KOPT-K1 (cell line): ENCODE results near the gene DNAJC8.

Experiments
- H3K27ac ChIP-seq: fragments of 200-600 bp; sonication (generic); 2 replicates; pipeline ENCODE4 v1.5.1; 2016; ENCODE audit warnings: antibody characterized with exemption, mild to moderate bottlenecking, low read depth, low read length; ENCODE audit not compliant: poor library complexity, severe bottlenecking
- H3K36me3 ChIP-seq: fragments of 200-600 bp; sonication (generic); 2 replicates; pipeline ENCODE4 v1.5.1; 2017; ENCODE audit warnings: antibody characterized with exemption, mild to moderate bottlenecking, low read length, moderate library complexity; ENCODE audit not compliant: insufficient read depth
- H3K9me3 ChIP-seq: fragments of 200-600 bp; sonication (generic); 2 replicates; pipeline ENCODE4 v1.5.1; 2017; ENCODE audit warnings: antibody characterized with exemption, low read length, mild to moderate bottlenecking; ENCODE audit not compliant: insufficient read depth, poor library complexity, severe bottlenecking

The DNAJC8 gene

GRCh38 chr1:28259934-28260802, 27.3 kb upstream of the DNAJC8 start:
- Histone ChIP-seq H3K9me3 (no peaks in the 10 kb centered on the region), H3K36me3 (no peaks in the 10 kb centered on the region), H3K27ac (peak overlapping the region; percentile 38)

GRCh38 chr1:28259252-28259933, 26.6 kb upstream of the DNAJC8 start, which contains the start of gene SESN2:
TSS of gene SESN2 (plus strand) at chr1:28259518. CDS start at chr1:28259848, 330 bp downstream.
- Histone ChIP-seq H3K9me3 (no peaks in the 10 kb centered on the region), H3K27ac (peak within 1 kb of the TSS; percentile 38), H3K36me3 (no peaks in the 10 kb centered on the region)

DNA sequence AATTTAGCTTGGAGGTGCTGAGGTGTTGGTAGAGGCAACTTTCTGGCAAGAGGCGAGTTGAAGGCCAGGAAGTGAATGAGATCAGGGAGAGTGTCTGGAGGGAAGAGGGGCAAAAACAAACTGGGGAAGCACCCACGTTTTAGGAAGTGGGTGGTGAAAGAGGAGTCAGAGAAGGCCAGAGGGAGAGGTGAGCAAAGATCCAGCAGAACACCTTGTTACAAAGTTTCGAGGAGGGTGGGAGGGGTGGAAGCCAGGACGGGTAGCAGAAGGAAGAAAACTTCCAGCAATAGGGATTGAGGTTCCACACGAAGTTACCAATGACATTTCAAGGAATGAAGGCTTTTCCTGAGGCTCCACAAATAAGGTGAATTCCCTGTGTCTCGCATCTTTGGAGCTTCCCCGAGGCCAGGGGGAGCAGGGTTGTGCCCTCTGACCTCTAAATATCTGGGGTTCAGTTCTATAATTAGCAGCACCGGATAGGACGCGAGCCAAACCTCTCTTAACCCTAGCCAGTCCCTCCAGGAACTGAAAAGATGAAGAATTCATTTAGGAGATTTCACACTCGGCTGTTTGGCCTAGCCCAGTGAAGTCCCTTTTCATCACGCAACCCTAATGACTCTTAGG, 25.9 kb upstream of the DNAJC8 start:
- Histone ChIP-seq H3K36me3 (no peaks in the 10 kb centered on the region), H3K27ac (no peak overlapping the region), H3K9me3 (no peaks in the 10 kb centered on the region)

DNA sequence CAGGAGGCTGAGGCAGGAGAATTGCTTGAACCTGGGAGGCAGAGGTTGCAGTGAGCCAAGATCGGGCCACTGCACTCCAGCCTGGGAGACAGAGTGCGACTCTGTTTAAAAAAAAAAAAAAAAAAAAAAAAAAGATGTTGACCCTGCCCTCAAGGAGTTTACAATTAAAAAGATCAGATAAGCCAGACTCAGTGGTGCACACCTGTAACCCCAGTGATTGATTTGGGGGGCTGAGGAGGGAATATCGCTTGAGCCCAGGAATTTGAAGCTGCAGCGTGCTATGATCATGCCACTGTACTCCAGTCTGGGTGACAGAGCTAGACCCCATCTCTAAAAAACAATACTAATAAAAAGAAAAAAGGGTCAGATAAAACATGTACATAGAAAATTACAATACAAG, 24.9 kb upstream of the DNAJC8 start:
- Histone ChIP-seq H3K27ac (no peak overlapping the region), H3K9me3 (no peaks in the 10 kb centered on the region), H3K36me3 (no peaks in the 10 kb centered on the region)

- Histone ChIP-seq H3K9me3 (no peaks in the 10 kb centered on the region), H3K36me3 (no peaks in the 10 kb centered on the region), H3K27ac (no peak overlapping the region)
Observed at GRCh38 chr1:28256197-28256827, 23.5 kb upstream of the DNAJC8 start.

DNA sequence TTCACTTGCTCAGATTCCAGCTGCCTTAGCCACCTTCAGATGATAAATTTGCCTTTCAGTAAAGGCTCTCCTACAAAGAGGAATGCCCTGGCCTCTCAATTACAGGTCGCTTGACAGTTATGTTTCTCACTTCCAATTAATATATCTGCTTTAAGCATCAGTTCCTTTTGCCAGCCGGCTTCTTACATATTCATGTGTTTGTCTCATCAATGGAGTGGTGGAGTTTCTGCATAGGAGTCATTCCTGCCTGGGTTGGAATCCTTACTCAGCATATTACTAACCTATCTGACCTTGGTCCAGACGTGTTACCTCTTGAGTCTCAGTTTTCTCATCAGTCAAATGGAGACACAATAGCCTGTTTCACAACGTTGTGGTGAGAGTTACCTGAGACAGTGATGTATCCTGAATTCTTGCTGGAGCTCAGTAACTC, 17.1 kb upstream of the DNAJC8 start:
- no peak overlapping the region for H3K27ac ChIP-seq
- no peaks in the 10 kb centered on the region for H3K36me3 ChIP-seq
- no peaks in the 10 kb centered on the region for H3K9me3 ChIP-seq

GRCh38 chr1:28249013-28249865, 16.4 kb upstream of the DNAJC8 start:
- Histone ChIP-seq H3K9me3 (no peaks in the 10 kb centered on the region), H3K36me3 (no peaks in the 10 kb centered on the region), H3K27ac (no peak overlapping the region)

GRCh38 chr1:28248273-28249012, 15.6 kb upstream of the DNAJC8 start:
- no peaks in the 10 kb centered on the region for H3K9me3 ChIP-seq
- peak overlapping the region; percentile 38 for H3K27ac ChIP-seq
- no peaks in the 10 kb centered on the region for H3K36me3 ChIP-seq

DNA sequence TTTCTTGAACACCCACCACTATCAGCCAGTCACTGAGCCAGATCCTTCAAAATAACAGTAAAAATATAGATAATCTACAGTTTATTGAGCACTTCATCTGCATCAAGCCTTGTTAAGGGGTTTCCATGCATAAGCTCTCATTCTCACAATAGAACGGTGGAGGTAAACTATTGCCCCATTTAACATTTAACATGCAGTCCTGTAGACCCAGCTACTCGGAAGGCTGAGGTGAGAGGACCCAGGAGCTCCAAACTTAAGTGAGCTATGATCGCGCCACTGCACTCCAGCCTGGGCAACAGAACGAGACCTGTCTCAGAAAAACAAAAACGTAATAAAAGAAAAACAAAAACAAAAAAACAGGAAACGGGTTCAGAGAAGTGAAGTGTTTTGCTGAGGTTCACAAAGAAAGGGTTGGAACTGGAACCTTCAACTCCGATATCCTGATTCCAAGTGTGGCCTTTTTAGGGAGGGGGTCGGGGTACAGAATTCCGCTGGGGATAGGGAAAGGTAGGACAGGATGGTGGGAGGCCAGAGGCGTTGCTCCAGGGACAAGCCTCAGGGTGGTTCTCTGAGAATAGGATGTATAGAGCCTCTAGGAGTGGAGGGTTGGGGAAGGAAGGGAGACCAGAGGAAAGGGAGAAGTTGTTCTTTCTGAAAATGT, 14.9 kb upstream of the DNAJC8 start:
- Histone ChIP-seq H3K36me3 (no peaks in the 10 kb centered on the region), H3K9me3 (no peaks in the 10 kb centered on the region), H3K27ac (peak overlapping the region; percentile 38)

GRCh38 chr1:28246427-28246832, 13.6 kb upstream of the DNAJC8 start:
- Histone ChIP-seq H3K27ac (peak overlapping the region; percentile 69), H3K36me3 (no peaks in the 10 kb centered on the region)

DNA sequence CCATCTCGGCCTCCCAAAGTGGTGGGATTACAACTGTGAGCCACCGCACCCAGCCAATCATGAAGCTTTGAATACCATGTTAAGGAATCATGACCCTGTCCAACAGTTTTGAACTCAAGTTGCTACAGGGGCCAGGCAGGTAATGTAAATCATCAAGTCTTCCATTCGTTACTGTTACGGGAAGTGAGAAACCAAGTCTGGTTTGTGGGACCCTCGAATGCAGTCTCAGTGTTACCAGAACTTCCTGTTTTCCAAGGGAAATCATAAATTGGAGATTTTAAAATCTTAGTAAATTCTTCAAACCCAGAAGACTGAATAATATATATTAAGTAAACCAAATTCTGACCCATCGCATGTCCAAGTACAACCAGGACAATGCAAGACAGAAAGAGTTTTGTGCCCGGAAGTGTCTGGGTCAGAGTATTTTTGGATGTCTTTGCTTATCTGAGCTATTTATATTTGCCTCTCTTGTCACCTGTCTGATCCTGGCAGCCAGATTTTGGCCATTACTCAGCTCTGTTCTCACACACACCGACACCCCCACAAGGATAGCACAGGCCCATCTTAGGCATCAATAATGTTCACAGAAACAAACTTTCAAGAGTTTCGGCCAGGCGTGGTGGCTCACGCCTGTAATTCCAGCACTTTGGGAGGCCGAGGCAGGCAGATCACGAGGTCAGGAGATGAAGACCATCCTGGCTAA, 11.9 kb upstream of the DNAJC8 start:
- Histone ChIP-seq H3K36me3 (peaks cover 3% of the 10 kb centered on the region; the same call in 1 of the 2 replicates), H3K27ac (no peak overlapping the region), H3K9me3 (no peaks in the 10 kb centered on the region)

More at GRCh38 chr1:28246427-28246832, 13.6 kb upstream of the DNAJC8 start:
- H3K9me3 ChIP-seq = no peaks in the 10 kb centered on the region

- Histone ChIP-seq H3K9me3 (no peaks in the 10 kb centered on the region), H3K36me3 (peaks cover 8% of the 10 kb centered on the region), H3K27ac (no peak overlapping the region)
Observed at GRCh38 chr1:28243685-28244311, 11.0 kb upstream of the DNAJC8 start.
